HepG2 (cell line): ENCODE results near the gene MOG. TPM values are rescaled to one million over a fixed set of nuclear protein-coding genes. Genes with fewer than 3 reads are reported as not detected.

ENCODE experiments used
- HINFP ChIP-seq: sonication (generic); formaldehyde crosslinking; IDR thresholded peaks from 2 replicates; pipeline ENCODE4 v1.4.0; 2020; ENCODE audit warnings: low read depth, mild to moderate bottlenecking, missing genetic modification reagents
- MAFK ChIP-seq, 2 experiments: IDR thresholded peaks in 1 of 2; conservative IDR thresholded peaks in 1 of 2; 2 replicates each; pipeline ENCODE4 v1.6.1; 2011; ENCODE audit warnings: improper control_type of control experiment in 2 of 2, low read length in 2 of 2
- PRDM4 ChIP-seq: sonication (generic); formaldehyde crosslinking; IDR thresholded peaks from 2 replicates; pipeline ENCODE4 v1.9.0; 2021; ENCODE audit warnings: missing genetic modification reagents, borderline replicate concordance
- ZHX1 ChIP-seq: sonication (generic); formaldehyde crosslinking; IDR thresholded peaks from 2 replicates; pipeline ENCODE4 v1.8.1; 2022; ENCODE audit warnings: low read depth, mild to moderate bottlenecking, missing genetic modification reagents
- ZHX2 ChIP-seq, 2 experiments: sonication (generic) in 1 of 2; formaldehyde crosslinking in 1 of 2; IDR thresholded peaks; 2 replicates each; pipeline versions ENCODE4 v1.6.1 to v1.9.0; 2014 to 2022; ENCODE audit warnings: antibody characterized with exemption in 1 of 2, borderline replicate concordance in 1 of 2, inconsistent platforms in 1 of 2, low read depth in 1 of 2, missing genetic modification reagents in 1 of 2
- ZNF264 ChIP-seq: sonication (generic); formaldehyde crosslinking; IDR thresholded peaks from 2 replicates; pipeline ENCODE4 v1.4.0; 2020; ENCODE audit warnings: missing genetic modification reagents
- ZNF280B ChIP-seq: sonication (generic); formaldehyde crosslinking; IDR thresholded peaks from 2 replicates; pipeline ENCODE4 v1.5.0; 2020; ENCODE audit warnings: missing genetic modification reagents, mild to moderate bottlenecking, borderline replicate concordance
- ZSCAN31 ChIP-seq: sonication (generic); formaldehyde crosslinking; IDR thresholded peaks from 2 replicates; pipeline ENCODE4 v1.5.0; 2020; ENCODE audit warnings: low read depth, mild to moderate bottlenecking, missing genetic modification reagents
- polyA plus RNA-seq, 8 experiments: library from polyadenylated mRNA; depleted of rRNA in 3 of 8; stranded (reverse) in 7 of 8; unstranded in 1 of 8; fragments of >200 nt; fragmentation: Illumina TruSeq in 4 of 8; extraction: Trizol in 4 of 8; gene quantifications; 2 replicates each; pipeline versions ENCODE4 v1.2.1 to v1.2.3, GENCODE V29; 2011 to 2016; ENCODE audit warnings: low read depth in 4 of 8, missing spikeins in 1 of 8, mixed read lengths in 1 of 8; ENCODE audit not compliant: insufficient read depth in 1 of 8
- total RNA-seq, 5 experiments: library from RNA; depleted of rRNA; stranded (reverse); fragments of >200 nt; fragmentation: Illumina TruSeq; extraction: Trizol; gene quantifications; 2 replicates each; pipeline ENCODE4 v1.2.3, GENCODE V29; 2016; ENCODE audit warnings: low read depth in 1 of 5

MOG gene
- total and polyA plus RNA-seq, 2 of the 13 experiments (the other 11 are each of a cell fraction or from before 2014, with no cell fraction given): not detected

GRCh38 chr6:29649701-29650673 lies 6.9 kb upstream of the MOG start (continued):
- no peak for TF ChIP-seq ZHX1 (CRISPR knock-in tag)
- no peak for TF ChIP-seq ZNF280B (CRISPR knock-in tag)
- no peak for TF ChIP-seq MAFK (conservative IDR thresholded peaks at IDR 0.05 in 1 of 2, IDR thresholded peaks at IDR 0.05 in 1 of 2; ENCODE audit: low read length in 2 of 2)
- TF ChIP-seq ZHX2 (IDR thresholded peaks at IDR 0.05; ENCODE audit: low read depth): peak; percentile 59; the same call in 1 of the 2 replicates
- 0 out of 2 replicates have a peak, but pooled peaks have one; percentile 68 for TF ChIP-seq ZHX2 (CRISPR knock-in tag; IDR thresholded peaks at IDR 0.05; ENCODE audit: borderline replicate concordance)
- 0 out of 2 replicates have a peak, but pooled peaks have one; percentile 66 for TF ChIP-seq ZNF264
- TF ChIP-seq PRDM4: no peak
- no peak for TF ChIP-seq HINFP (CRISPR knock-in tag)
- no peak for TF ChIP-seq ZSCAN31
